ENCODE measurements around the gene STX8.
"Not testable (repeated sequence)": the region's sequence is repeated elsewhere in the genome, so short reads cannot be mapped to it uniquely, and the experiment has no call there.

STX8 gene

DNA sequence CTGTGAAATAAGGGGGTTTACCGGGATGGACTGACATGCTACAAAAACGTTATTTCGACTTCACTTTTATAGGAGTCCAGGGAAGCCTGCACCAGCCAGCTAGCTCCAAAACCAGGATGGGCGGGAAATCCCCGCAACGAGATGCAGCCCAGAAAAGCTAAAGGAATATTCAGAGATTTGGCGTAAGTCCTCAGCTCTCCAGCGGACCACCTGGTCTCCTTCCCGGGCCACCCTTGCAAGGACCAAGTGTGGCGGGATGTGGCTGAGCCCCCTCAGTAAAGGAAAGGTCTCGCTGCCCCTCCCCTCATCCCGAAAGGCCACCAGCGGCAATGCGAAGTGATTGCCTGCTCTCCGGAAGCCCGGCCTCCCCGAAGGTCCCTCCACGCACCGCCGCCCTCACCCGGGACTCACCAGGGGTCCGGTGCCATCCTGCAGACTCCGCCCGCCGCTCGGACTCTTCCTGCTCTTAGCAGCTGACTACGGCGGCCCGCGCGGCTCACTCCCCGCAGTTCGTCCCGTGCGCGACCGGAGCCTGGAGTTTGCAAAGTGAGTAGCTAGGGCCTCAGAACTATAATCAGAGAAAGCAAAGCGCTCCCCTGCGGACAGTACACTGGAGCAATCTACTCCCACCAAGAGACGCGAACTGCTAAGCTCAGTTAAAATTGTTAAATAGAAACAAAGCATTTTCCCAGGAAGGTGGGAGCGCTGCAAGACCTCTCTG is at the start of gene STX8:
Gene STX8 (minus strand): TSS at position 440 of the 721 bp plus-strand sequence. CDS start 12 bp downstream, at position 428.
- TF ChIP-seq, protein P1, sequence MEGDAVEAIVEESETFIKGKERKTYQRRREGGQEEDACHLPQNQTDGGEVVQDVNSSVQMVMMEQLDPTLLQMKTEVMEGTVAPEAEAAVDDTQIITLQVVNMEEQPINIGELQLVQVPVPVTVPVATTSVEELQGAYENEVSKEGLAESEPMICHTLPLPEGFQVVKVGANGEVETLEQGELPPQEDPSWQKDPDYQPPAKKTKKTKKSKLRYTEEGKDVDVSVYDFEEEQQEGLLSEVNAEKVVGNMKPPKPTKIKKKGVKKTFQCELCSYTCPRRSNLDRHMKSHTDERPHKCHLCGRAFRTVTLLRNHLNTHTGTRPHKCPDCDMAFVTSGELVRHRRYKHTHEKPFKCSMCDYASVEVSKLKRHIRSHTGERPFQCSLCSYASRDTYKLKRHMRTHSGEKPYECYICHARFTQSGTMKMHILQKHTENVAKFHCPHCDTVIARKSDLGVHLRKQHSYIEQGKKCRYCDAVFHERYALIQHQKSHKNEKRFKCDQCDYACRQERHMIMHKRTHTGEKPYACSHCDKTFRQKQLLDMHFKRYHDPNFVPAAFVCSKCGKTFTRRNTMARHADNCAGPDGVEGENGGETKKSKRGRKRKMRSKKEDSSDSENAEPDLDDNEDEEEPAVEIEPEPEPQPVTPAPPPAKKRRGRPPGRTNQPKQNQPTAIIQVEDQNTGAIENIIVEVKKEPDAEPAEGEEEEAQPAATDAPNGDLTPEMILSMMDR (IDR thresholded peaks at IDR 0.05; ENCODE audit: insufficient read depth, missing control alignments) = no peak
- FAIRE-seq = no peak

GRCh38 chr17:9622961-9623360 is 47.3 kb upstream of the STX8 start:
- FAIRE-seq = no peak

More for the DNA sequence above, at the start of gene STX8:
- peak; percentile 26 for DNase-seq (ENCODE audit: insufficient read length, low spot score)

GRCh38 chr17:9615486-9615885 is 39.9 kb upstream of the STX8 start:
- DNase-seq (ENCODE audit: insufficient read length, low spot score) (no peak), FAIRE-seq (no peak)
- TF ChIP-seq, protein P1 (IDR thresholded peaks at IDR 0.05; ENCODE audit: insufficient read depth, missing control alignments) = no peak

More at GRCh38 chr17:9622961-9623360, 47.3 kb upstream of the STX8 start:
- DNase-seq (ENCODE audit: insufficient read length, low spot score) = no peak
- TF ChIP-seq, protein P1 (IDR thresholded peaks at IDR 0.05; ENCODE audit: insufficient read depth, missing control alignments) = no peak

DNA sequence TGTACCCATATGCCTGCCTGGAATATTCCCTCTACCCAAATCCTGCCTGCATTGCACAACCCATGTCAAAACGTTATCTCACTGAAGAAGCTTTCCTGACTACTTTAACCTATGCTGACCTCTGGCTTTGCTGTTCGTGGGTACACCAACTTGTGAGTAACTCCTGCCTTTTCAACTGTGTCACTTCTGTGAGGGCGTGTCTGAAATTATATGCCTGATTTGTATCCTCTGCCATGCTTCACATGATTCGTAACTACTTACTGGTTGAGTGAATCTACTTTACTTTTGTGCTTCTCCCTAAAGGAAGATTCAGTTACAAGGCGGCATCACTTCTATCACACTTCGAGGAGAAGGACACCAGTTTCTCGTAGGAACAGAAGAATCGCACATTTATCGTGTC is 36.4 kb upstream of the STX8 start:
- no peak for DNase-seq (ENCODE audit: insufficient read length, low spot score)
- TF ChIP-seq, protein P1 (IDR thresholded peaks at IDR 0.05; ENCODE audit: insufficient read depth, missing control alignments) = no peak
- no peak for FAIRE-seq

DNA sequence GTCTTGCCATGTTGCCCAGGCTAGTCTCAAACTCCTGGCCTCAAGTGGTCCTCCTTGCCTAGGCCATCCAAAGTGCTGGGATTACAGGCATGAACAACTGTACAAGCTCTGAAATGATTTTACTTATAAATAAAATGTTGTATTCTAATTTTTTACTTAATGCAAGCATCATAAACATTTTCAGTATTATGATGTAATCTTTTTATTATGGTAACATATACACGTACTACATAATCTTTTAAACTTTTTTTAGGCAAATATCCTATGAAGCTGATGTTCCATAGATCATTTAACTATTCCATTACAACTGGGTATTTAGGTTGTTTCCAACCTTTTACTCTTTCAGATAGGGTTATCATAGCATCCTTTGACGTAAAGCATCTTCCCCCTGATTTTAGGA is 35.9 kb upstream of the STX8 start:
- DNase-seq (ENCODE audit: insufficient read length, low spot score) (no peak), FAIRE-seq (no peak)
- TF ChIP-seq, protein P1 (IDR thresholded peaks at IDR 0.05; ENCODE audit: insufficient read depth, missing control alignments) = no peak

DNA sequence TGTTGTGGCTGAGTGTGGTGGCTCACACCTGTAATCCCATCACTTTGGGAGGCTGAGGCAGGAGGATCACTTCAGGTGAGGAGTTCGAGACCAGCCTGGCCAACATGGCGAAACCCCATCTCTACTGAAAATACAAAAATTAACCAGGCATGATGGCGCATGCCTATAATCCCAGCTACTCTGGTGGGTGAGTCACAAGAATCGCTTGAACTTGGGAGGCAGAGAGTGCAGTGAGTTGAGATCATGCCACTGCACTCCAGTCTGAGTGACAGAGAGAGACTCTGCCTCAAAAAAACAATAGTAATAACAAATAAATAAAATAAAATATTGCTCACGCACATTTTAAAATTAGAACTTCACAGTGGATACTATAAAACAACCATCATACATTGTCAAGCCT is 31.4 kb upstream of the STX8 start:
- DNase-seq (ENCODE audit: insufficient read length, low spot score); FAIRE-seq: not testable (repeated sequence)

DNA sequence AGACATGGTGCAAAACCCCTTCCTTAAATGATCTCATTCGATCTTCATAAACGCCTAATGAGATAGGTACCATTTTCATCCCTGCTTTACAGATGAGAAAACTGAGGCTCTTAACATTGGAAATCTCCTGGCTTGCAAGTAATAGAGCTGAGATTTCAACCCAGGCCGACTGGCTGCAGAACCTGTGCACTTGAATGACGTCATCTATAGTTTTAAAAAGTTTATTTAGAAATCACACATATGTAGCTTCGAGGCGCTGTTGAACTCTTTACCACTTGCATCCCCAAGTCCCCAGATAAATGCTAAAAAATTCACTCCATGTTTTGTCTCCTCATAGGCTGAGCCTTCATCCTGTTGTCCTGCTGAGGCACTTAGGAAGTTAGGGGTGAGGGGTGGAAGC is 30.8 kb upstream of the STX8 start:
- FAIRE-seq = no peak
- TF ChIP-seq, protein P1 (IDR thresholded peaks at IDR 0.05; ENCODE audit: insufficient read depth, missing control alignments) = no peak

DNA sequence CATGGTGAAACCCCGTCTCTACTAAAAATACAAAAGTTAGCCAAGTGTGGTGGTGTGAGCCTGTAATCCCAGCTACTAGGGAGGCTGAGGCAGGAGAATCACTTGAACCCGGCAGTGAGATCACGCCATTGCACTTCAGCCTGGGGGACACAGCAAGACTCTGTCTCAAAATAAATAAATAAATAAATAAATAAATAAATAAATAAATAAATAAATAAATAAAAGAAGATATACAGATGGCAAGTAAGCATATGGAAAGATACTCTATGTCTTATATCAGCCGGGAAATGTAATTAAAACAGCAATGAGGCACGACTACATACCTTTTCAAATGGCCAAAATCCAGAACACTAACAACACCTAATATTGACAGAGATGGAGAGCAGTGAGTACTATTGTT is 29.0 kb upstream of the STX8 start:
- not testable (repeated sequence) for FAIRE-seq; DNase-seq (ENCODE audit: insufficient read length, low spot score)

More for the DNA sequence above, 30.8 kb upstream of the STX8 start:
- no peak for DNase-seq (ENCODE audit: insufficient read length, low spot score)
